Kidney epithelial cell (primary cell): Measurements from ENCODE around the gene TBKBP1. TPM values are rescaled to one million over a fixed set of nuclear protein-coding genes. Genes with fewer than 3 reads are reported as not detected.
A peak's percentile ranks its signal among the peaks of the same experiment; 100 is the strongest.

Source experiments
- DNase-seq: peaks from one replicate; pipeline ENCODE4 v3.0.0-alpha.2; 2010; ENCODE audit warnings: low read depth
- H3K27me3 ChIP-seq: 2 replicates; pipeline ENCODE4 v1.6.0; 2011; ENCODE audit warnings: low read length; ENCODE audit not compliant: control insufficient read depth, insufficient read depth
- H3K36me3 ChIP-seq: 2 replicates; pipeline ENCODE4 v1.5.1; 2011; ENCODE audit warnings: low read length; ENCODE audit not compliant: control insufficient read depth, insufficient read depth
- H3K4me3 ChIP-seq: 2 replicates; pipeline ENCODE4 v1.5.1; 2011; ENCODE audit warnings: low read depth, mild to moderate bottlenecking, control low read depth, low read length
- total RNA-seq: library from RNA; depleted of rRNA; stranded (reverse); fragments of >200 nt; gene quantifications from 2 replicates; pipeline ENCODE4 v1.2.3, GENCODE V29; 2015
- TF ChIP-seq, protein P1 (sequence below): IDR thresholded peaks from 2 replicates; pipeline ENCODE4 v1.5.1; 2011; ENCODE audit warnings: mild to moderate bottlenecking, moderate library complexity, low read length, control low read depth, inconsistent platforms; ENCODE audit not compliant: insufficient read depth, poor library complexity, severe bottlenecking

The TBKBP1 gene
- total RNA-seq, 1 donor from 2014 or later = 9.7 TPM

DNA sequence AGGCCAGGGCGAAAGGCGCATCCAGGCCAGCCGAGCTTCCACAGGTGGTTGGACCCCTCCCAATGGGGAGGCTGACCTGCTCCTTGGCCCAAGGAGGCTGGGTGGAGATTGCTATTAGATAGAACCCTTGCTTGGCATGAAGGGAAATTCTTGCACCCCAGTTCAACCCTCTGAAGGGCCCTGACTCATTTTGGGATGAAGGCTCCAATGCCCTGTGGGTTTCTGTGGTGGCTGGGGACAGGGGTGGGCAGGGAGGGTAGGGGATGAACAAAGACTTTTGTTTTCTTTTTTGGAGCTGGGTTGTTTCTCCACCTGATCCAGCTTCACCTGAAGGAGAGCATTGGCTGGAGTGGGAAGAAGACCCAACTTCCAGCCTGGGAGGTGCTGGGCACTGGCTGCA is 22.4 kb downstream of the TBKBP1 start:
- DNase-seq = no peak
- TF ChIP-seq, protein P1, sequence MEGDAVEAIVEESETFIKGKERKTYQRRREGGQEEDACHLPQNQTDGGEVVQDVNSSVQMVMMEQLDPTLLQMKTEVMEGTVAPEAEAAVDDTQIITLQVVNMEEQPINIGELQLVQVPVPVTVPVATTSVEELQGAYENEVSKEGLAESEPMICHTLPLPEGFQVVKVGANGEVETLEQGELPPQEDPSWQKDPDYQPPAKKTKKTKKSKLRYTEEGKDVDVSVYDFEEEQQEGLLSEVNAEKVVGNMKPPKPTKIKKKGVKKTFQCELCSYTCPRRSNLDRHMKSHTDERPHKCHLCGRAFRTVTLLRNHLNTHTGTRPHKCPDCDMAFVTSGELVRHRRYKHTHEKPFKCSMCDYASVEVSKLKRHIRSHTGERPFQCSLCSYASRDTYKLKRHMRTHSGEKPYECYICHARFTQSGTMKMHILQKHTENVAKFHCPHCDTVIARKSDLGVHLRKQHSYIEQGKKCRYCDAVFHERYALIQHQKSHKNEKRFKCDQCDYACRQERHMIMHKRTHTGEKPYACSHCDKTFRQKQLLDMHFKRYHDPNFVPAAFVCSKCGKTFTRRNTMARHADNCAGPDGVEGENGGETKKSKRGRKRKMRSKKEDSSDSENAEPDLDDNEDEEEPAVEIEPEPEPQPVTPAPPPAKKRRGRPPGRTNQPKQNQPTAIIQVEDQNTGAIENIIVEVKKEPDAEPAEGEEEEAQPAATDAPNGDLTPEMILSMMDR = no peak
- Histone ChIP-seq H3K4me3 (no peak overlapping the region), H3K27me3 (peaks cover 28% of the 10 kb centered on the region), H3K36me3 (no peaks in the 10 kb centered on the region)

DNA sequence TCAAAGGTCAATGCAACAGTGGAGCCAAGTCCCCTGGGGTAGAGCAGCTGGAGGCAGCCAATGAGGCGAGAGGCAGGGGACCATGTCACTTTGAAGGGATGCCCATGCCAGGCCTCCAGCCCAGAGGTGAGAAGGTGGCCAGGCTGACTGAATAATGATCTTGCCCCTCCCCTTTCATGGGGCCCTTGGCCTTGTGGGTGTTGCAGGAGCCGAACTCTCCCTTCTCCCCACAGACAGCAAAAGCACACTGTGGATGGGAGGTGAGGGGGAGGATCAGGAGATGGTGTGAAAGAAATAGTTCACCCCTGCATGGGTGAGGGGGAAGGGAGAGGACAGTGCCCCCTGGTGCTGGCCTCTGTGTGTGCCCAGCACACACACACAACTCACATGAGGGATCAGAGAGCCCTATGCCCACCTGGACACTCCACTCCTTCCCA is 23.3 kb downstream of the TBKBP1 start:
- no peak for DNase-seq
- peaks cover 36% of the 10 kb centered on the region for H3K27me3 ChIP-seq
- TF ChIP-seq, protein P1 = peak; percentile 55
- no peak overlapping the region for H3K4me3 ChIP-seq
- no peaks in the 10 kb centered on the region for H3K36me3 ChIP-seq

DNA sequence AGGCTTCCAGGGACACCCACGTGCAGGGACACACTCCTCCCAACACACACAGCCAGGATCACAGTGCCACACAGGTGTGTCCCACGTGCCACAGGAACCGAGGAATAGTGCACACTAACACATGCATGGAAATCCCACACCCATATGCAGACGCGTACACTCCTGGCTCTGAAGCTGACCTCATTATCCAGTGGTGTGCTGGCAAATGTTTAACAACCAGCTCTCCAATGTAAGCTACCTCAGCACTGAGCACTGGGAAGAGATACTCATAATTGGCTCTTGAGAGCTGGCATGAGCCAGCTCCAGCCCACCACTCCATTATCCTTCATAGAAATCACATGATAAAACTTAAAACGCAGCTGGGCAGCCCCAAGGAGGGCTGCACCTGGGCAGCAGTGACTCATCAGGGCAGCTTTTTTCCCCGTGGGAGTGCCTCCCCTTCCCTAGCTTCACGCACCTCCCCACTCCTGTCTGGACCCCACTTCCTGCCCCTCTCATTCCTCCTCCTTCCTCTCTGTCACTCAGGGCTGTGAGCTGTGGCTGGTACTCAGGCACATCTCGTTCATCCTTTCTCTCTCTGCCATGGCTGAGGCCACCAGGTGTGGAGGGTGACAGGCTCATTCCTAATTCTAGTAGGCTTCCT is 24.1 kb downstream of the TBKBP1 start:
- peak; percentile 64 for DNase-seq
- TF ChIP-seq, protein P1 = no peak
- H3K36me3 ChIP-seq = no peaks in the 10 kb centered on the region
- no peak overlapping the region for H3K4me3 ChIP-seq
- H3K27me3 ChIP-seq = peaks cover 32% of the 10 kb centered on the region

DNA sequence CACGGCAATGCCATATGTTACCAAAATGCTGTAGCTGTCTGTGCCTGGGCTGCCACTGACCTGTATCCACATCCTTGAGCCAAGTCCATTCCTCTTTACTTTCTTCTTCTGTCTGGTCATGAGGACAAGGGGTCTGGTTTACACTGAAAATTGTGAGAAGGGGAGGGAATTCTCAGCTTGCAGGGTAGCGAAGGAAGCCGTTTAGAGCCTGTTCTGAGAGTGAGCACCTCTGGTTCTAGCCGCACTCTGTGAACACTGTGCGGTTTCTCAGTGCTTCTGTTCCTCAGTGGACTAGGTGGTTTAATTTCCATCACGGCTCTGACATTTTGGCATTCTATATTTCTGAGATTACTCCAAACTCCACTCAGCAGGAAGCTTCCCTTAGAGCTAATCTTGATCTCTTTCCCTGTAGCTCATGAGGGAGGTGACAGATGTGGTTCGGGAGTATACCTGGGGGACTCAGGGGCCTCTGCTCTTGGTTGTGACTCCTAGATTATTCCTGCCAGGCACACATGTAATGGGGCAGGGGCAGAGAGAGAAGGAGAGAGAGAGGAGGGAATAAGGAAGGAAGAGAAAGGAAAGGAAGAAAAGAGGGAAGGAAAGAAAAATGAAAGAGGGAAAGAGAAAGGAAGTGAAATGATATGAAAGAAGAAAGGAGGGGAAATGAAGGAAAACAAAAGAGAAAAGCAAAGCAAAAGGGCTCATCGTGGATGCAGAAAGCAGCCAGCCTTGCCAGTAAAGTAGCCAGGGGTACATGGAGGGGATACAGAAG is 24.9 kb downstream of the TBKBP1 start:
- peaks cover 24% of the 10 kb centered on the region for H3K27me3 ChIP-seq
- TF ChIP-seq, protein P1 = no peak
- no peak for DNase-seq

DNA sequence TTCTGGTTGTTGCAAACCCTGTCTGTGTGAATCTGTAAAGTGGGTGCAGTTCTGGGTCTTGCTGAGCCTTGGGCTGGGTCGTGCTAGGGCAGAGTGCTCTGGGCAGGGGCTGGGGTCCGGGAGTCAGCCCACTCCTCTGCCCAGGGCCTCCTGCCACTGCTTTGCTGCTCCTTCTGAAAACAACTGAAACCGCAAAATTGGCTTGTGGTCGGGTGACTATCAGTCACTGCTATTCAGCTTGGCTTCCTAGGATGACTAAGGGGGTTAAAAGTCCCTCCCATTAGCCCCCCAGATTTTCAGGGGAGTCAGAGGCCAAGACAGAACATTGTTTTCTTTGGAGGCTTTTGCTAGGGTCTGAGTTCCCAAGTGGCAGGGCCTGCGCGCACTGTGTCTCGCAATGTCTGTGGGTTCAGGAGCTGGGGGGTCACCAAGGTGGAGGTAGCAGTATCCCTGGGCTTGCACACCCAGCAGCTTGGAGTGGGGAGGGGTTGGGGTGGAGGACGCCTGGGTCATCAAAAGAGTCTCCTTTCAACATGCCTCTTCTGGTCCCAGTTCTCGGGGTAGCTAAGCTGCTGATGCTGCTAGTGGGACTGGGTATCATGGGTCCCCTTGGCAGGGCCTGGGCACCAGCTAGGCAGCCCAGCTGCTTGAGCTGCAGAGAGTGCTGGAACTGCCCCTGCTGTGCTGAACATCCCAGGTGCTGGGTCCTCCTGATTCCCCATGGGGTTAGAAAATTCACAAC is 25.6 kb downstream of the TBKBP1 start:
- peaks cover 21% of the 10 kb centered on the region for H3K27me3 ChIP-seq
- no peak overlapping the region for H3K4me3 ChIP-seq
- DNase-seq = peak; percentile 57
- no peaks in the 10 kb centered on the region for H3K36me3 ChIP-seq
- TF ChIP-seq, protein P1 = no peak

More for the DNA sequence above, 24.9 kb downstream of the TBKBP1 start:
- H3K4me3 ChIP-seq = no peak overlapping the region
- H3K36me3 ChIP-seq = no peaks in the 10 kb centered on the region
